ENCODE measurements around the gene PSMD11. TPM values are rescaled to one million over a fixed set of nuclear protein-coding genes. Genes with fewer than 3 reads are reported as not detected.
"Not testable (repeated sequence)": the region's sequence is repeated elsewhere in the genome, so short reads cannot be mapped to it uniquely, and the experiment has no call there.

PSMD11 gene
- total RNA-seq, 4 donors from 2014 or later: 33.2 to 74.3 (median 52.5) TPM

DNA sequence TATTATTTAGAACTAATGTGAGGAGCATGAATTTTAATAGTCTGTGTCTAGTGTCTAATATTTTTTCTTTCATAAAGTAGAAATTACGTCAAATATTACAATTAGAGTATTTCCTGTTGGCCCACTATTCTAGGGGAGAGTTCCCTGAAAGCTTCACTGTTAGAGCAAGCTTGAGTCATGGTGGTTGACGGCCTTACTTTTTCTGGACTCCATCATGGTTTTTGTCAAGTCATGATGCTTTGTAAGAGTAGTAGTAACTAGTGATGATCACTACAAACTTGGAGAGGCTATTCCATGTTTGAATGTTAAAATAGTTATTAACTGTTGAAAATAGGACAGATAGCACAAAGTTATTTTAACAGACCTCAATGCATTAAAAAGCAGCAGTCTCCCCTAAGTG, 1.7 kb downstream of the PSMD11 start:
- no peak for DNase-seq
- no peak for TF ChIP-seq POLR2A (IDR thresholded peaks at IDR 0.05)
- TF ChIP-seq, protein P1, sequence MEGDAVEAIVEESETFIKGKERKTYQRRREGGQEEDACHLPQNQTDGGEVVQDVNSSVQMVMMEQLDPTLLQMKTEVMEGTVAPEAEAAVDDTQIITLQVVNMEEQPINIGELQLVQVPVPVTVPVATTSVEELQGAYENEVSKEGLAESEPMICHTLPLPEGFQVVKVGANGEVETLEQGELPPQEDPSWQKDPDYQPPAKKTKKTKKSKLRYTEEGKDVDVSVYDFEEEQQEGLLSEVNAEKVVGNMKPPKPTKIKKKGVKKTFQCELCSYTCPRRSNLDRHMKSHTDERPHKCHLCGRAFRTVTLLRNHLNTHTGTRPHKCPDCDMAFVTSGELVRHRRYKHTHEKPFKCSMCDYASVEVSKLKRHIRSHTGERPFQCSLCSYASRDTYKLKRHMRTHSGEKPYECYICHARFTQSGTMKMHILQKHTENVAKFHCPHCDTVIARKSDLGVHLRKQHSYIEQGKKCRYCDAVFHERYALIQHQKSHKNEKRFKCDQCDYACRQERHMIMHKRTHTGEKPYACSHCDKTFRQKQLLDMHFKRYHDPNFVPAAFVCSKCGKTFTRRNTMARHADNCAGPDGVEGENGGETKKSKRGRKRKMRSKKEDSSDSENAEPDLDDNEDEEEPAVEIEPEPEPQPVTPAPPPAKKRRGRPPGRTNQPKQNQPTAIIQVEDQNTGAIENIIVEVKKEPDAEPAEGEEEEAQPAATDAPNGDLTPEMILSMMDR (IDR thresholded peaks at IDR 0.05): no peak
- Histone ChIP-seq H3K9me3 (no peaks in the 10 kb centered on the region), H3K36me3 (peaks cover 0 to 31% (median 0%) of the 10 kb centered on the region in 3 donors), H3K27ac (no peak overlapping the region), H3K4me1 (peaks cover 0 to 18% (median 5%) of the 10 kb centered on the region in 4 donors), H3K27me3 (no peaks in the 10 kb centered on the region), H3K4me3 (peak overlapping the region in 1 of 4 donors; percentile 89)

DNA sequence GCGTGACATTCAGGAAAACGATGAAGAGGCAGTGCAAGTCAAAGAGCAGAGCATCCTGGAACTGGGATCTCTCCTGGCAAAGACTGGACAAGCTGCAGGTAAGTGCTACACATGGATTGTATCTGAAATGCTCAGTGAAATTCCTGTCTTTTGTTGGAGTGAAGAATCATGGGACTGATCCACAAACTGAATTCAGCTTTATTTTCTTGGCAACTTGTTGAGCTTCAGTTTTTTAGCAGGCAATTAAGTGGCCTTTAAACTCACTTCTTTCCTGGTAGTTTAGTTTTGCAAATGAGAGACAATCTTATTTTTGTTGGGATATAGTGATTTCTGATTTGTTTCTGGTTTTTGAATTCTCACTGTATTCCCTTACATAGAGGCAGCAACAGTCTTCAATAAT, 2.6 kb downstream of the PSMD11 start:
- Histone ChIP-seq H3K27ac (no peak overlapping the region), H3K4me3 (no peak overlapping the region), H3K4me1 (peaks cover 0 to 18% (median 5%) of the 10 kb centered on the region in 4 donors), H3K9me3 (no peaks in the 10 kb centered on the region), H3K27me3 (no peaks in the 10 kb centered on the region), H3K36me3 (peaks cover 0 to 40% (median 0%) of the 10 kb centered on the region in 3 donors)
- no peak for DNase-seq
- no peak for TF ChIP-seq POLR2A (IDR thresholded peaks at IDR 0.05)
- TF ChIP-seq, protein P1 (IDR thresholded peaks at IDR 0.05): no peak

DNA sequence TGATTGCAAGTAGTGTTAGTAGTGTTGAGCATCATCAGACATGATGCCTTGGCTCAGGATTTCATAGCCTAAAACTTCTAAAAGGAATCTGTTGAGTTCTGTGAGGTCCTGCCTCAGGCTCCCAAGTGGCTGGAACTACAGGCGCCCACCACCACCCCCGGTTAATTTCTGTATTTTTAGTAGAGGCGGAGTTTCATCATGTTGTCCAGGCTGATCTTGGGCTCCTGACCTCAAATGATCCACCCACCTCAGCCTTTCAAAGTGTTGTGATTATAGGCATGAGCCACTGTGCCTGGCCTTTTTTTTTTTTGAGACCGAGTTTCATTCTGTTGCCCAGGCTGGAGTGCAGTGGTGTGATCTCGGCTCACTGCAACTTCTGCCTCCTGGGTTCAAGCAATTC, 5.7 kb downstream of the PSMD11 start:
- Histone ChIP-seq H3K36me3 (peaks cover 0 to 71% (median 0%) of the 10 kb centered on the region in 3 donors), H3K4me1 (peaks cover 0 to 18% (median 2%) of the 10 kb centered on the region in 4 donors), H3K27ac (no peak overlapping the region)

DNA sequence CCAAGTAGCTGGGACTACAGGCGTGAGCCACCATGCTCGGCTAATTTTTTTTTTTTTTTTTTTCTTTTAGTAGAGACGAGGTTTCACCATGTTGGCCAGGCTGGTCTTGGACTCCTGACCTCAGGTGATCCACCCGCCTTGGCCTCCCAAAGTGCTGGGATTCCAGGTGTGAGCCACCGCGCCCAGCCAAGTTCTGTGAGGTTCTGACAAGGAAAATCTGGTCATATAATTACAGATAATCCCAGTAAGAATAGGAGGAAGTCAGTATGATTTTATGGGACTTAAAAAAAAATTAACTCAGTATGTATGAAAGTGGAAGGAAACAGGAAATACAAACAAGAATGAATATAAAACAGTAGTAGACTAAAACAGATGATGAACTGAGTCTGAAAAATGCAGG, 6.1 kb downstream of the PSMD11 start:
- DNase-seq, H3K4me3 ChIP-seq, H3K9me3 ChIP-seq, H3K27ac ChIP-seq, H3K27me3 ChIP-seq: not testable (repeated sequence)
- Histone ChIP-seq H3K4me1 (peaks cover 0 to 17% (median 2%) of the 10 kb centered on the region in 4 donors), H3K36me3 (peaks cover 0 to 75% (median 0%) of the 10 kb centered on the region in 3 donors)

More for the DNA sequence above, 5.7 kb downstream of the PSMD11 start:
- no peak overlapping the region for H3K4me3 ChIP-seq
- TF ChIP-seq, protein P1 (IDR thresholded peaks at IDR 0.05): no peak
- no peak for TF ChIP-seq POLR2A (IDR thresholded peaks at IDR 0.05)
- no peaks in the 10 kb centered on the region for H3K9me3 ChIP-seq
- H3K27me3 ChIP-seq: no peaks in the 10 kb centered on the region
- DNase-seq: no peak

DNA sequence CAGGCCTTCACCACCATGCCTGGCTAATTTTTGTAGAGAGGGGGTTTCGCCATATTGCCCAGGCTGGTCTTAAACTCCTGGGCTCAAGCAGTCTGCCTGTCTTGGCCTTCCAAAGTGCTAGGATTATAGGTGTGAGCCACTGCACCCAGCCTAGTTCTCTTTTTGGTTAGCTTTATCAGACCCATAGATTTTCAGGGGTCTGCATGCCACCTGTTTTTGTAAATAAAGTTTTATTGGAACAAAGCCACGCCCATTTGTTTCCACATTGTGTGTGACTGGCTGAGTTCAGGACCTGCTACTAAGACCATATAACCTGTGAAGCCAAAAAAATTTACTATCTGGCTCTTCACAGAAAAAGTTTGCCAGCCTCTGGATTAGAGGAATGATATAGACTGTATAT, 7.6 kb downstream of the PSMD11 start:
- Histone ChIP-seq H3K4me3 (no peak overlapping the region), H3K36me3 (peaks cover 0 to 88% (median 0%) of the 10 kb centered on the region in 3 donors), H3K27me3 (no peaks in the 10 kb centered on the region), H3K27ac (no peak overlapping the region), H3K4me1 (peaks cover 0 to 2% (median 0%) of the 10 kb centered on the region in 4 donors), H3K9me3 (no peaks in the 10 kb centered on the region)
- TF ChIP-seq, protein P1 (IDR thresholded peaks at IDR 0.05): no peak
- TF ChIP-seq POLR2A (IDR thresholded peaks at IDR 0.05): no peak
- no peak for DNase-seq

DNA sequence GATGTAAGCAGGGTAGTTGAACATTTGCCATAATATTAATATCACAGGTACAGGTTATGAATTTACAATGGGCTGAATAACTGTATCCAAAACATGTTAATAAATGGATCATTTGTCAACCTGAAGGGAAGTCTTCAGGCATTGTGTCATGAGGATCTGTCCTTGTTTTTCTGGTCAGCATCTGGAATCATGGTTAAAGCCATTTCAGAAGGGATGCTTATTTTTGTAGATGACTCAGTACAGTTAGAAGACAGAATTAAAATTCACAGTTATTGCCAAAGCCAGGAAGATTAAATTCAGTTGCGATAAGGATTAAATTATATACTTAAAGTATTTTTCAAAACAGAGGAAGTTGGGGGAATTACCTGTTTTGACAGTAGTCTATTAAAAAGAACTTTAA, 8.0 kb downstream of the PSMD11 start:
- no peak for DNase-seq
- H3K27me3 ChIP-seq: no peaks in the 10 kb centered on the region
- no peak overlapping the region for H3K27ac ChIP-seq
- no peak overlapping the region for H3K4me3 ChIP-seq
- no peaks in the 10 kb centered on the region for H3K4me1 ChIP-seq
- H3K36me3 ChIP-seq: peaks cover 0 to 92% (median 0%) of the 10 kb centered on the region in 3 donors
- TF ChIP-seq, protein P1 (IDR thresholded peaks at IDR 0.05): no peak
- no peak for TF ChIP-seq POLR2A (IDR thresholded peaks at IDR 0.05)
- H3K9me3 ChIP-seq: no peaks in the 10 kb centered on the region
